GM06990 (cell line): Measurements from ENCODE around the gene STK11IP.

Source experiments
- DNase-seq: peaks from one replicate; pipeline ENCODE4 v3.0.0-alpha.2; 2011; ENCODE audit not compliant: insufficient read length; ENCODE audit errors: extremely low read depth
- H3K27me3 ChIP-seq: replicated peaks from 2 replicates; pipeline ENCODE4 v1.6.0; 2011; ENCODE audit warnings: low read length; ENCODE audit not compliant: control insufficient read depth, insufficient read depth
- H3K36me3 ChIP-seq: 2 replicates; pipeline ENCODE4 v1.5.1; 2011; ENCODE audit warnings: low read length; ENCODE audit not compliant: control insufficient read depth, insufficient read depth
- H3K4me3 ChIP-seq: replicated peaks from 2 replicates; pipeline ENCODE4 v1.5.1; 2011; ENCODE audit warnings: low read depth, mild to moderate bottlenecking, control low read depth, low read length
- CTCF ChIP-seq: IDR thresholded peaks from 2 replicates; pipeline ENCODE4 v1.5.1; 2011; ENCODE audit warnings: low read length, control low read depth, mild to moderate bottlenecking, inconsistent platforms; ENCODE audit not compliant: insufficient read depth, poor library complexity, severe bottlenecking

The STK11IP gene

GRCh38 chr2:219612577-219613286, 15.1 kb downstream of the STK11IP start:
- Histone ChIP-seq H3K36me3 (peaks cover 19% of the 10 kb centered on the region), H3K4me3 (no peak overlapping the region), H3K27me3 (no peaks in the 10 kb centered on the region)
- no peak for DNase-seq
- TF ChIP-seq CTCF: no peak

GRCh38 chr2:219613461-219614070, 15.9 kb downstream of the STK11IP start:
- no peaks in the 10 kb centered on the region for H3K27me3 ChIP-seq
- no peak overlapping the region for H3K4me3 ChIP-seq
- no peak for TF ChIP-seq CTCF
- peaks cover 17% of the 10 kb centered on the region for H3K36me3 ChIP-seq
- DNase-seq: no peak

GRCh38 chr2:219614076-219614860, 16.6 kb downstream of the STK11IP start:
- Histone ChIP-seq H3K4me3 (no peak overlapping the region), H3K36me3 (peaks cover 17% of the 10 kb centered on the region), H3K27me3 (no peaks in the 10 kb centered on the region)
- DNase-seq: no peak
- no peak for TF ChIP-seq CTCF

GRCh38 chr2:219615036-219615435, 17.4 kb downstream of the STK11IP start:
- no peaks in the 10 kb centered on the region for H3K27me3 ChIP-seq
- H3K36me3 ChIP-seq: peaks cover 17% of the 10 kb centered on the region
- DNase-seq: no peak
- no peak for TF ChIP-seq CTCF
- no peak overlapping the region for H3K4me3 ChIP-seq

GRCh38 chr2:219615894-219616293, 18.2 kb downstream of the STK11IP start:
- H3K4me3 ChIP-seq: no peak overlapping the region
- DNase-seq: no peak
- H3K36me3 ChIP-seq: peaks cover 17% of the 10 kb centered on the region
- no peaks in the 10 kb centered on the region for H3K27me3 ChIP-seq
- TF ChIP-seq CTCF: no peak
